ENCODE measurements around the gene SMIM12. TPM values are rescaled to one million over a fixed set of nuclear protein-coding genes. Genes with fewer than 3 reads are reported as not detected.

Gene SMIM12
- polyA plus RNA-seq, 1 donor from 2014 or later = 42.6 TPM

- Histone ChIP-seq H3K27ac (ENCODE audit: low read length) (no peak overlapping the region), H3K9me3 (ENCODE audit: low read length) (no peaks in the 10 kb centered on the region), H2AFZ (ENCODE audit: low read depth, low read length) (no peak overlapping the region), H3K27me3 (ENCODE audit: insufficient read depth, low read depth, low read length) (no peaks in the 10 kb centered on the region), H3K36me3 (ENCODE audit: insufficient read depth, low read length) (no peaks in the 10 kb centered on the region), H3K9me2 (ENCODE audit: insufficient read depth, low read length) (no peaks in the 10 kb centered on the region), H4K20me1 (ENCODE audit: insufficient read depth) (no peaks in the 10 kb centered on the region), H3K4me2 (ENCODE audit: low read length) (no peak overlapping the region), H3F3A (ENCODE audit: insufficient read depth, low read length, poor library complexity, severe bottlenecking) (no peaks in the 10 kb centered on the region), H3K4me3 (ENCODE audit: low read length) (no peak overlapping the region), H3K9ac (ENCODE audit: low read length) (no peak overlapping the region), H3K79me2 (replicated peaks; ENCODE audit: insufficient read depth, low read length) (no peaks in the 10 kb centered on the region)
- TF ChIP-seq SMC3 (conservative IDR thresholded peaks at IDR 0.05; ENCODE audit: poor library complexity) (no peak), REST (IDR thresholded peaks at IDR 0.05; ENCODE audit: borderline replicate concordance) (no peak), TAF1 (IDR thresholded peaks at IDR 0.05; ENCODE audit: low read depth) (no peak), RAD21 (conservative IDR thresholded peaks at IDR 0.05) (no peak), CTCF (IDR thresholded peaks at IDR 0.05; ENCODE audit: poor library complexity, severe bottlenecking) (no peak), EZH2 (IDR thresholded peaks at IDR 0.05; ENCODE audit: borderline replicate concordance, insufficient read depth, low read length, poor library complexity, severe bottlenecking) (no peak), EP300 (conservative IDR thresholded peaks at IDR 0.05; ENCODE audit: poor library complexity, severe bottlenecking) (no peak), MXI1 (conservative IDR thresholded peaks at IDR 0.05; ENCODE audit: poor library complexity, severe bottlenecking) (no peak), POLR2AphosphoS5 (IDR thresholded peaks at IDR 0.05) (no peak)
Measured at GRCh38 chr1:34845131-34845901, 14.2 kb downstream of the SMIM12 start.

GRCh38 chr1:34844252-34844634 lies 15.3 kb downstream of the SMIM12 start:
- no peak overlapping the region for H3K4me2 ChIP-seq (ENCODE audit: low read length)
- H3K27ac ChIP-seq (ENCODE audit: low read length) = no peak overlapping the region

More at GRCh38 chr1:34844252-34844634, 15.3 kb downstream of the SMIM12 start:
- Histone ChIP-seq H3K4me3 (ENCODE audit: low read length) (no peak overlapping the region), H3K79me2 (replicated peaks; ENCODE audit: insufficient read depth, low read length) (no peaks in the 10 kb centered on the region), H3K9me3 (ENCODE audit: low read length) (no peaks in the 10 kb centered on the region), H3K36me3 (ENCODE audit: insufficient read depth, low read length) (no peaks in the 10 kb centered on the region), H4K20me1 (ENCODE audit: insufficient read depth) (no peaks in the 10 kb centered on the region), H2AFZ (ENCODE audit: low read depth, low read length) (no peak overlapping the region), H3F3A (ENCODE audit: insufficient read depth, low read length, poor library complexity, severe bottlenecking) (no peaks in the 10 kb centered on the region), H3K9ac (ENCODE audit: low read length) (no peak overlapping the region), H3K9me2 (ENCODE audit: insufficient read depth, low read length) (no peaks in the 10 kb centered on the region), H3K27me3 (ENCODE audit: insufficient read depth, low read depth, low read length) (no peaks in the 10 kb centered on the region)
- TF ChIP-seq RAD21 (conservative IDR thresholded peaks at IDR 0.05) (no peak), MXI1 (conservative IDR thresholded peaks at IDR 0.05; ENCODE audit: poor library complexity, severe bottlenecking) (no peak), TAF1 (IDR thresholded peaks at IDR 0.05; ENCODE audit: low read depth) (no peak), CTCF (IDR thresholded peaks at IDR 0.05; ENCODE audit: poor library complexity, severe bottlenecking) (no peak), EP300 (conservative IDR thresholded peaks at IDR 0.05; ENCODE audit: poor library complexity, severe bottlenecking) (no peak), SMC3 (conservative IDR thresholded peaks at IDR 0.05; ENCODE audit: poor library complexity) (no peak), POLR2AphosphoS5 (IDR thresholded peaks at IDR 0.05) (no peak), EZH2 (IDR thresholded peaks at IDR 0.05; ENCODE audit: borderline replicate concordance, insufficient read depth, low read length, poor library complexity, severe bottlenecking) (no peak), REST (IDR thresholded peaks at IDR 0.05; ENCODE audit: borderline replicate concordance) (no peak)

Data from neural cell (in vitro differentiated cells).